Hepatic stellate cell (primary cell): ENCODE results near the gene GGCX.
"Not testable (repeated sequence)": the region's sequence is repeated elsewhere in the genome, so short reads cannot be mapped to it uniquely, and the experiment has no call there.

Source experiments
- DNase-seq: peaks from one replicate; pipeline ENCODE4 v3.0.0; 2011; ENCODE audit warnings: low spot score

The GGCX gene

DNA sequence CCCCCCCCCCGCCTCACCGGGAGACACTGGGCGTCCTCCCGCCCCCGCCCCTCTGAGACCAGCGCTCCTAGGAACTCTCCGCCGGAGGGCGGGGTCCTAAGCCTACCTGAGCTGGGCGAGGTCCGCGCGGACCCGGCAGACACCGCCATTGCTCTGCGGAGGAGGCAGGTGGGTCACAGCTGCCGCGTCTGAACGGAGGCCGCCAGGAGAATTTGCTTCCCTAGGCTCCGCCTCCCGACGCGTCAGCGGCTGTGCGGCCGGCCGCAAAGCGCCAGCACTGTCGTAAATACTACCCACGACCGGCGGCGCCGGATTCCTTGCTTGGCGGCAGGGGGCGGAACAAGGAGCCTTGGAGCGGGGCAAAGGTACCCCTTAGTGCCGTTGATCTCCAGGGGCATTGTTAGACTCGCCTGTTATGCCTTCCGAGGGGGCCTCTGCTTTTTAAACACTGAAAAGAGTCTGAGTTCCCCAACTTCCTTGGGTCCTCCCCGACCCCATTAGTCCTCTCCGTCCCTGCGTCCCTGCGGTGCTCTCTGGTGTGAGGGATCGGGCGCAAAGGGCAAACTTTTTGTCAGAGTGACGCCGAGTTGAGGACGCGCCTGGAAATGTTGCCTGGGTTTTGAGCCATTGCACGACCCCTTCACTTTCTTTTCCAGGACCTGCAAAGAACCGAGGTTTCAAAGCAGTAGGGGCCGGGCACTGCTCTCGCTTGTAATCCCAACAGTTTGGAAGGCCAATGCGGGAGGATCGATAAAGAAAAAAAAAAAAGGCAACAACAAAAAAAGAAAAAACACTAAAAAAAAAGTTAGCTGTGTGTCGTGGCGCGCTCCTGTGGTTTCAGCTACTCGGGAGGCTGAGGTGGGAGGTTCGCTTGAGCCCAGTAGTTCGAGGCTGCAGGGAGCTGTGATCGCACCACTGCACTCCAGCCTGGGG, at the start of gene GGCX:
GGCX (minus strand) TSS at position 214 of the 933 bp plus-strand sequence; CDS start at position 149, 65 bp downstream.
- DNase-seq, result peak; percentile 87

DNA sequence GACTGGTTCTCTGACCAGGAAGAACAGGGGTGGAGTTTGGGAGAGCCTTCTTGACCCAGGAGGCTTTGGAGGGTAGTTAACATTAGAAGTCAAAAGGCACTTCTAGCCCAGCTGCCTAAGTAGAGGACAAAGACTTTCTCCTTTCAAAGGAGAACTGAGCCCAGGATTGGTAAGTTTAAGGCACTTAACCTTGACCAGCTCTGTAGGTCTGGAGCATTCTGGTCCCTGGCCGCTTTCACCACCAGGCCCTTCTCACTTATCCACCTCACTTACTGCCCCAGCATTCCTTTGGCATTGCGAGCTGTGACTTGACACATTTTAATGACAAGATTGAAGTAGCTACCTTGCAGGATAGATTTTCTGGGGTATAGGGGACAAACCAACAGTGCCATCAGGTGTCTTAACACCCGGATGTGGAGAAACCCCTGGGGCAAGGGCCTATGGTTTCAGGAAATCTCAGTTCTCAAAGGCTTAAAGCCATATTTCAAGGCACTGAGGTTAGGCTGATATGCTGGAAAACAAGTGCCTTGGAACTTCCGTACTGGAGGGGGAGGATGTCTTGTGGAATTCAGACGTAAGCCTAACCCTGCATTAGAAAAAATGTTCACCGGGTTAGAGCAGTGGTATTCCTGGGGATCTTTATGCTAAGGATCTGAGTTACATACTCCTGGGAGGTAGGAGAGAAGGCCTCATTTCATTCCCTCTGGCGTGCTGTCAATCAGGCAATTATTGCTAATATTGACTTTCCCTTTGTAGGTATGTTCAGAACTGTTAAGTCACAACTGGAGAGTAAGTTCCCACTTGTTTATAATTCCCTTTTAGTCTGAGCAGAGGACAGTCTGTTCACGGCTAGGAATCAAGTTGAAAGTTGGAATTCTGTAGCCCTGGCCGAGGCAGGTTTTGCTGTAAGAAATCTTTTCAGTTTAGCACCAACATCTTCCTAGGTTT, 46.2 kb upstream of the GGCX start:
- DNase-seq, result no peak

- DNase-seq, result no peak
Observed at GRCh38 chr2:85606116-85606455, 44.8 kb upstream of the GGCX start.

- peak; percentile 86 for DNase-seq
Observed at GRCh38 chr2:85605406-85606115, 44.3 kb upstream of the GGCX start.

- DNase-seq, result no peak
Observed at GRCh38 chr2:85604568-85605339, 43.5 kb upstream of the GGCX start.

GRCh38 chr2:85604133-85604444, 42.8 kb upstream of the GGCX start:
- DNase-seq, result not testable (repeated sequence)

GRCh38 chr2:85602476-85603234, 41.4 kb upstream of the GGCX start, which contains the start of gene TMEM150A:
Gene TMEM150A, minus strand, starts transcription at chr2:85602698. Its CDS starts 750 bp downstream, at chr2:85601948.
- DNase-seq, result peak; percentile 90

GRCh38 chr2:85601771-85602475, 40.6 kb upstream of the GGCX start:
- DNase-seq, result peak; percentile 55

DNA sequence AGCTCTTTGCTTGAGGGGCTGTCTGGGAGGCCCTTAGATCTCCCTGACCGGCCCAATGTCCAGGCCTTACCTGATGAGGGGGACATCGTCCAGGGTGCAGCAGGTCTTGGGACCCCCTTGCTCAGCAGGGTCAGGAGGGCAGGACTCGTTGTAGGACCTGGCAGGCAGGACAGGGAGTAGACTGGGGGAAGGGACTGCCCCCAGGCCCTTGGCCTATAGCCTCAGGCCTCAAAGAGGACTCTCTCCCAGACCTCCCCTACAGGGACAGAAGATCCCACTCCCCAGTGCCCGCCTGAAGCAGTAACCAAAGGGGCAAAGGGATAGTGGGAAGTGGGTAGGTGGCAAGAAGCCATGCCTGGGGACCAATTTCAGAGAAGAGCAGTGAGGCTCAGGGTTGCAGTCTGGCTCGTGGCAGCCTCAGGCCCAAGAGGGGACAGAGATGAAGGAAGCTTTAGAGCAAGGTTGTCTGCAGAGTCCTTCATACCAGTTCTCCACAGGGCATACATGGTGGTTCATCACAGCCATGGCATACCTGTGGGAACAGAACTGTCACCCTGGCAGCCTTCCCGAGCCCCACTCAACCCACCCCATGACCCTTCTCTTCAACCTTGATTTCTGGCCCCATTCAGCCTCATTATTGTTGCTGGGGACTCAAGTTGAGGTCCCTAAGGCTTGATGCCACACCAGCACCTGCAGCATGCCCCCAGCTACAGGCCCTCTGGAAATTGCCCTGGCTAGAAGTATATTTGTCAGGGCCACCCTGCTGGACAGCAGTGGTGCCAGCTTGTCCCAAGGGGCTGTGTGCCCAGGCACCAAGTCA, 39.9 kb upstream of the GGCX start:
- DNase-seq, result no peak

DNA sequence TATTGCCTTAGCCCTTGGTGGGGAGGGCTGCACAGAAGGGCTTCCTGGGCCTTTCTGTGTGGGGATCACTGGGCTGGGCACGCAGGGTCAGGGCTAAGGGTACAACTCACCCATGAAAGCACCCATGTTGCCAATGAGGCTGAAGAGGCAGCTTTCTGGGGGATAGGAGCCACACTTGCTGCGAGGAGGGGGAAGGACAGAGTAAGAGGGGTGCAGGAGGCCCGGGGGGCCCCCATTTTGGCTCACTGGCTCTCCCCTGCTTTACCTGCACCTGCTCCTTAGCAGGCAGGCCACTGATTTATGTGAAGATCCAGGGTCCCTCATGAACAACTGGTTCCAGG, 38.9 kb upstream of the GGCX start:
- DNase-seq, result no peak

DNA sequence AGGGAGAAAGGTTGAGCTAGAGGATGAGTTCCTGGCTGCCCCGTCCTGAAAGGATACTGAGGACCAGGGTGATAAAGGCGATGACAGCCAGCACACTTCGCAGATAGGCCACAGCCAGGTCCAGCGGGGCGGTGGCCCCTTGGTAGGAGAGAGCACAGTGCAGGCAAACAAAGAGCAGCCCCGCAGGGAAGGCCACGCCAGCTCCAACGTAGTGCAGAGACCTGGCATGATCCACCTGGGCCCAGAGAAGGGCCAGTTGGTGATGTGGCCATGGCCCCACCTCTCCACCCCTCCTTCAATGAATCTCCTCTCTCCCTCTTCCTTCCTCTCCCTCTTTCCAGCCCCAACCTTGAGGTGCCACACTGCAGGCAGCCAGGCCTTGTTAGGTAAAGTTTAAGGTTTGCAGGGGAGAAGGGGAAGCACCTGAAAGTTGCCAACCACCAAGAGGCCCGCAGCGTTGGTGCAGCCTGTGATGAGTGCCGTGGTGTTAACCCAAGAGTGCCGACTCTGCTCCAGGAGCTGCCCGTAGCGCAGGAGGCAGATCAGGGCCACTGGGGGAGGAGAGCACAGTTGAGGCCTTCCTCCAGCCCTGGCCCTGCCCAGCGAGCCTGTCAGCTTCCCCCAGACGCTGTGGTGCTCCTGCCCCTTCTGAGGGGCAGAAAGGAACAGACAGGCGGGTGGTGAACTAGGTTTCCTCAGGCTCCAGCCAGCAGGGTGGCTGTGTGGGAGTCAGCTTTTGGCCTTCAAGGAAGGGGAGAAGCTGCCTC, 38.4 kb upstream of the GGCX start:
- no peak for DNase-seq

- no peak for DNase-seq
Observed at GRCh38 chr2:85598594-85599340, 37.5 kb upstream of the GGCX start.

DNA sequence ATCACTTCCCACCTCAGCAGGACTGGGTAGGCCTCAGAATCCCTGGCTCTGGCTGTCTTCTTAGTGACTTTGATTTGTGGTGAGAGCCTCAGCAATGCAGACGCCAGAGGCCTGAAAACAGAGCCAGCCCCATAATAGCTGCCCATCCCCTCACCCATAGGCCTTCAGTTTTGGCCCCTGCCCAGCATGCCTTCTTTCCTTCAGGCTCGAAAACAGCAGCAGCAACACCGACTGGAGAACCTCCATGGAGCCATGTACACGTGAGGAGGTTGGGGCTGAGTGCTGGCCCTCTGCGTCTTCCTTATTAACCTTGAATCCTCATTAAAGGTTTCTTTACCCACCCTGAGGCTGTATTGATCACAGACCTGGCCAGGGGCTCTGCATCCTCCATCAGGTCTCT, 35.9 kb upstream of the GGCX start:
- no peak for DNase-seq

GRCh38 chr2:85596486-85597143, 35.3 kb upstream of the GGCX start:
- no peak for DNase-seq

DNA sequence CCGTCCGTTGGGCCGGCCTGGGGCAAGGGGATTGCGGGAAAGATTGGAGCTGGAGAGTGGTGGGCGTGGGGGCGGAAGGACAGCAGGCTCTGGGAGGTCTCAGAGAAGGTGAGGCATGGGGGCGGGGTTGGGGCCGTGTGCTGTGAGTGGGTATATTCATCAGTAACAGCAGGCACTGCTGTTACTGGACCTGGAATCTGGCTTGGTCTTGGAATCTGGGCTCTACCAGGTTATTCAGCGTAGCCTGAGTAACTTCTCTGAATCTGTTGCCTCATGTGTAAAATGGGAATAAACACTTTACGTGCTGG, 34.7 kb upstream of the GGCX start:
- peak; percentile 29 for DNase-seq

DNA sequence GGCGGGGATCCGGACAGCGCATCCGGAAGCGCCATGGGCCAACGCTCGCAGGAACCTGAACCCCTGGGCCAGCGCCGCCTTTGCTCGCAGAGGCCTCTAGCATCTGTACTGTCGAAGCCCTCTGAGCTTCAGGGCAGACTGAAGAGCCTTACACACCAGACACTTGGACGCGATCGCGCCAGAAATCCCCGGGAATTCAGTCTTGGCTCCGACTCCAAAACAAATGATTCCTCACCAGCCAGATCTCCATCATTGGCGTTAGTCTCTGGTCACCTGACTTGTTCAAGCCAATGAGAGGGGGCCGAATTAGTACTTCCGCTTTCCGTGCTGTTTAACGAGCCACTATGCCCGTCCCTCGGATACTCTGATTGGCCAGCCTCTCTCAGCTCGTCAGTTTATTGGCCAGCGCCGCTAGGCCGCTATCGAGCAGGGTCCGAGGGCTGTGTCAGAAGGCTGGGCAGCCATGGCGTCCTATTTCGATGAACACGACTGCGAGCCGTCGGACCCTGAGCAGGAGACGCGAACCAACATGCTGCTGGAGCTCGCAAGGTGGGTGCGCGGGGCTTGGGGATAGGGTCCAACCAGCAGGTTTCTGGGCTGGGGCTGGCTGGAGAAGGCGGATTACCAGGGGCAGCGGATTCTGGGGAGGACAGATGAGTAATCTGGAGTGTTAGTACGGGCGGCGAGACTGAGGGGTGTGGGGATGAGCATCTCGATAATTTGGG, 34.2 kb upstream of the GGCX start, which contains the start of gene RNF181:
RNF181 (plus strand) TSS at position 445 of the 725 bp plus-strand sequence; CDS start at position 464, 19 bp downstream.
- DNase-seq, result peak; percentile 99
